ENCODE results near the gene FAM193B. TPM values are rescaled to one million over a fixed set of nuclear protein-coding genes. Genes with fewer than 3 reads are reported as not detected.

FAM193B gene
- total RNA-seq, 3 donors from 2014 or later (not counting 1 experiment from before 2014, with no cell fraction given), result 203 to 235 (median 216) TPM

GRCh38 chr5:177552839-177553455 lies 1.4 kb downstream of the FAM193B start:
- no peaks in the 10 kb centered on the region for H3K9me3 ChIP-seq (ENCODE audit: control insufficient read depth, insufficient read depth, low read length)
- H3K27ac ChIP-seq (ENCODE audit: low read length), result no peak overlapping the region
- peaks cover 3% of the 10 kb centered on the region for H3K36me3 ChIP-seq (ENCODE audit: control insufficient read depth, insufficient read depth, low read length)
- H3K36me3 Mint-ChIP-seq, result no peaks in the 10 kb centered on the region
- H3K4me3 Mint-ChIP-seq, result peak overlapping the region; percentile 65
- no peak overlapping the region for H3K4me3 ChIP-seq (ENCODE audit: low read length)
- no peak for DNase-seq
- no peaks in the 10 kb centered on the region for H3K27me3 Mint-ChIP-seq (ENCODE audit: low read depth in 2 of 2)
- no peak for ATAC-seq
- peak overlapping the region; percentile 10 to 29 for H3K27ac Mint-ChIP-seq
- peaks cover 27 to 30% of the 10 kb centered on the region in 2 donors for H3K4me1 Mint-ChIP-seq
- H3K27me3 ChIP-seq (ENCODE audit: control insufficient read depth, insufficient read depth, low read length), result no peaks in the 10 kb centered on the region
- peaks cover 22% of the 10 kb centered on the region for H3K4me1 ChIP-seq (ENCODE audit: control insufficient read depth, insufficient read depth, low read length)
- TF ChIP-seq CTCF (IDR thresholded peaks at IDR 0.05), result no peak
- WGBS (ENCODE audit: insufficient coverage), result 89% methylated on average over 16 of the region's 16 CpGs
- H3K9me3 Mint-ChIP-seq, result no peaks in the 10 kb centered on the region
- intact Hi-C loops (cut with micrococcal nuclease), result no loop called here

- peaks cover 37 to 43% of the 10 kb centered on the region in 2 donors for H3K4me1 Mint-ChIP-seq
- H3K27me3 ChIP-seq (ENCODE audit: control insufficient read depth, insufficient read depth, low read length), result no peaks in the 10 kb centered on the region
- no peak for TF ChIP-seq CTCF (IDR thresholded peaks at IDR 0.05)
- no peaks in the 10 kb centered on the region for H3K36me3 Mint-ChIP-seq
- H3K9me3 Mint-ChIP-seq, result no peaks in the 10 kb centered on the region
- WGBS (ENCODE audit: insufficient coverage), result 100% methylated on average over 1 of the region's 1 CpG
- H3K27me3 Mint-ChIP-seq (ENCODE audit: low read depth in 2 of 2), result no peaks in the 10 kb centered on the region
- no peak overlapping the region for H3K4me3 ChIP-seq (ENCODE audit: low read length)
- no peak overlapping the region for H3K4me3 Mint-ChIP-seq
- ATAC-seq (no peak), DNase-seq (no peak)
- no peaks in the 10 kb centered on the region for H3K9me3 ChIP-seq (ENCODE audit: control insufficient read depth, insufficient read depth, low read length)
- H3K27ac Mint-ChIP-seq, result no peak overlapping the region
- H3K27ac ChIP-seq (ENCODE audit: low read length), result no peak overlapping the region
- intact Hi-C loops (cut with micrococcal nuclease), result no loop called here
- H3K36me3 ChIP-seq (ENCODE audit: control insufficient read depth, insufficient read depth, low read length), result peaks cover 3% of the 10 kb centered on the region
- H3K4me1 ChIP-seq (ENCODE audit: control insufficient read depth, insufficient read depth, low read length), result peaks cover 22% of the 10 kb centered on the region
Observed at GRCh38 chr5:177550122-177550521, 4.2 kb downstream of the FAM193B start.

- no peak overlapping the region for H3K4me3 Mint-ChIP-seq
- no peaks in the 10 kb centered on the region for H3K27me3 ChIP-seq (ENCODE audit: control insufficient read depth, insufficient read depth, low read length)
Observed at GRCh38 chr5:177548495-177548894, 5.9 kb downstream of the FAM193B start.

More at GRCh38 chr5:177548495-177548894, 5.9 kb downstream of the FAM193B start:
- ATAC-seq (no peak), DNase-seq (no peak)
- Mint-ChIP-seq H3K27me3 (ENCODE audit: low read depth in 2 of 2) (no peaks in the 10 kb centered on the region), H3K9me3 (no peaks in the 10 kb centered on the region), H3K36me3 (no peaks in the 10 kb centered on the region), H3K27ac (no peak overlapping the region), H3K4me1 (peaks cover 35 to 41% of the 10 kb centered on the region in 2 donors)
- no peak for TF ChIP-seq CTCF (IDR thresholded peaks at IDR 0.05)
- Histone ChIP-seq H3K36me3 (ENCODE audit: control insufficient read depth, insufficient read depth, low read length) (peaks cover 3% of the 10 kb centered on the region), H3K4me3 (ENCODE audit: low read length) (no peak overlapping the region), H3K9me3 (ENCODE audit: control insufficient read depth, insufficient read depth, low read length) (no peaks in the 10 kb centered on the region), H3K27ac (ENCODE audit: low read length) (no peak overlapping the region), H3K4me1 (ENCODE audit: control insufficient read depth, insufficient read depth, low read length) (peaks cover 12% of the 10 kb centered on the region)
- WGBS (ENCODE audit: insufficient coverage), result 83% methylated on average over 1 of the region's 1 CpG
- intact Hi-C loops (cut with micrococcal nuclease), result no loop called here

All from natural killer cell (primary cell).